ENCODE results near the gene HSPB8.

The HSPB8 gene

DNA sequence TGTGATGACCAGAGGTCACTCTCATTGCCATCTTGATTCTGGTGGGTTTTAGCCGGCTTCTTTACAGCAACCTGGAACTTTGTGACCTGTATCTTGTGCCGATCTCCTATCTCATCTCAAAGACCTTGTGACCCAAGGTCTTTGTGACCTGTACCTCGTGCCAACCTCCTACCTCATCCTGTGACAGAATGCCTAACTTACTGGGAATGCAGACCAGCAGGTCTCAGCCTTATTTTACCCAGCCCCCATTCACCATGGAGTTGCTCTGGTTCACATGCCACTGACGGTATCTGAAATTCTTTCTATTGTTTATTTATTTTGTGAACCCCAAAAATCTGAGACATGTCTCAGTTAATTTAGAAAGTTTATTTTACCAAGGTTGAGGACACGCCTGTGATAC is 7.4 kb upstream of the HSPB8 start:
- no peak for DNase-seq (ENCODE audit: low spot score)

DNA sequence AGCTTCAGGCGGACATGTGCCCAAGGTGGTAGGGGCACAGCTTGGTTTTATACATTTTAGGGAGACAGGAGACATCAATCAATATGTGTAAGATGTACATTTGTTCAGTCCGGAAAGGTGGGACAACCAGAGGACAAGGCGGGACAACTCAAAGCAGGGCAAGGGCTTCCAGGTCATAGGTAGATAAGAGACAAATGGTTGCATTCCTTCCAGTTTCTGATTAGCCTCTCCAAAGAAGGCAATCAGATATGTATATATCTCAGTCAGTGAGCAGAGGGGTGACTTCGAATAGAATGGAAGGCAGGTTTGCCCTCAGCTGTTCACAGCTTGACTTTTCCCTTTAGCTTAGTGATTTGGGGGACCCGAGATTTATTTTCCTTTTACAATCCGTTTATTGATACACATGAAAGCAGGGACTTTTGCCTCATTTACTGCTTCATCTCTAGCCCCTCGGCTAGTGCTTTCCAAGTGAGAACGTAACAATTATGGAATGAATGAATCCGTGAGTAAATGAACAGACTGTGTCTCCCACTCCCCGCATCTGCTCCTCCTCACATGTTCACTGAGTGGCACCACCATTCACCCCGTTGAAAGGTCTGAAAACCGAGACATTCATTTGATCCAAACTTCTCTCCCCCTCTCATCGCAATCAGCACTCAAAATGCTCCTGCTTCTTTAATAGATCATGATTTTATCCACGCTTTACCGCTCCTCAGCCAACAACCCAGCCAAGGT is 6.9 kb upstream of the HSPB8 start:
- DNase-seq (ENCODE audit: low spot score), result no peak

DNA sequence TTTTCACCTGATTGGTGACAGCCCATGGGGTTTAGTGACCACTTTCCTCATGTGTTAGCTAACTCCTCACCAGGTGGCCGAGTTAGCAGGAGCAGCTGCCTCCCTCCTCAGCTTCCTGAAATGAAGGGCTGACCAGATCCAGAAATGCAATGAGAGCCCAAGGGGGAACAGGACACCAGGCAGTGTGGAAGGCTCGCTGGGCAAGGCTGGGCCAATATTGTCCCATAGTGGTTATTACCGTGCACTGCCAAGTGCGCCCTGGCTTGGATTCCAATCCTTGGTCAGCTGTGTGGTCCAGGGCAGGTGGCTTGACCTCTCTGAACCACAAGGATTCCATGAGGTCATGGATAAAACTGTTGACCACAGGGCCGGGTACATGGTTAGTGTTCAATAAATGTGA is 3.6 kb upstream of the HSPB8 start:
- no peak for DNase-seq (ENCODE audit: low spot score)

DNA sequence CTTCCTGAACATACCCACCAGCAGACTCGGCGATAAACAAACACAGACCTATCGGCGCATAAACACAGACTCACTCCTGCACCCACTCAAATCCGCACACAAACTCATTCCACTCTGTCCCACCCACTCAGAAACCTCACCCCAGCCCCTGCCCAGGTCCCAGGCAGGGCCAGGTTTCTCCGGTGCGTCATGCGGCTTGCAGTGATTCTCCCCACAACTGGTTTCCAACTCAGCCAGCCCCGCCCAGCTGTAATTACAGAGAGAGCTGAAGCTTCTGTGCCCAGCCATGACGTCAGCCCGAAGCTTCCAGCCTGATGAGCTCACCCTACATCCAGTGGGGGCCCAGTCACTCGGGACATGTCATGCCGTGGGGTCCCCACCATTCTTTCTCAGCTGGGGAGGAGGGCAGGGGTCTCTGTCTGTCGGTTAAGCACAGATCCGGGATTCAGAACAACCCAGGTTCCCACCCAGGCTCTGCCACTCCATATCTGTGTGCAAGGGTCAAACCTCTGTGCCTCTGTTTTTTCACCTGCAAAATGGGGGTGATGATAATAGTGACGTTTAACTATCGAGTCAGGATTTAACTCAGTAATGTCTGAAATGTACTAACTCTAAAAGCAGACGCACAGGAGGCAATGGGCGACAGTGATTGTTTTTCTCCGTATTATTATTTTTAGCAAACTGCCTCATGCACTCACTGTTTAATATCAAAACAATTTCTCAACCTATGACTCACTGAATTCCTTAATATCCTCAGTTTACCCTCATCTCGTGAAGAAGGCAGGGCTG is 2.3 kb upstream of the HSPB8 start:
- DNase-seq (ENCODE audit: low spot score), result peak; percentile 87

DNA sequence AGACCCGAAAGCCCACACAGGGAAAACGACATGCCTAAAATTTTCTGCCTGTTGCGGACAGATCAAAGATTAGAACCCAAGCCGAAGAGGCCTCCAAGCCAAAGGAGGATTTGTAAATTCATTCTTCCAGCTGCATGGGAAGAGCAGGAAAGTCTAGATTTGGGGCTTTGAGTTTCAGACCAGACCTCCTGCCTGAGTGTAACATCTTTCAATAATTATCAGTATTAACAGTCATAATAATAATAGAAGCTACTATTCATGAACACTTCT is 1.7 kb upstream of the HSPB8 start:
- no peak for DNase-seq (ENCODE audit: low spot score)

DNA sequence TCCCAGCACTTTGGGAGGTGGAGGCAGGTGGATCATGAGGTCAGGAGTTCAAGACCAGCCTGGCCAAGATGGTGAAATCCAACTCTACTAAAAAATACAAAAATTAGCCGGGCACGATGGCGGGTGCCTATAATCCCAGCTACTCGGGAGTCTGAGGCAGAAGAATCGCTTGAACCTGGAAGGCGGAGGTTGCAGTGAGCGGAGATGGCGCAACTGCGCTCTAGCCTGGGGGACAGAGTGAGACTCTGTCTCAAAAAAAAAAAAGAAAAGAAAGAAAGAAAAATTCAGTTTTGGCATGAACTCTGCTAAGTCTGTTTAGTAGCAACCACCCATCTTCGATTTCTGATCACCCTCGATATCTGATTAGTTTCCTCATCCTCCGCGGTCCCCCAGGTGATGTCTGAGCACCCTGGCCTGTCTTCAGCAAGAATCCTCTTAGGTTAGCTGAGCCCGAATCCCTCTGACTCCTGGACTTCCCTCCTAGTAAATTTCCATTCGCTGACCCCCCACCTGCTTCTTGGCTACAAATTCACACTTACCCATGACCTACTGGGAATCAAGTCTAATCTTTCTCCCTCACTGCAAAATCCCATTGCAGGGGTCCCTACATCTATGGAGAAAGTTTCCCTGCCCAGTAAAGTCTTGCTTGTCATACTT is 879 bp upstream of the HSPB8 start:
- no peak for DNase-seq (ENCODE audit: low spot score)

DNA sequence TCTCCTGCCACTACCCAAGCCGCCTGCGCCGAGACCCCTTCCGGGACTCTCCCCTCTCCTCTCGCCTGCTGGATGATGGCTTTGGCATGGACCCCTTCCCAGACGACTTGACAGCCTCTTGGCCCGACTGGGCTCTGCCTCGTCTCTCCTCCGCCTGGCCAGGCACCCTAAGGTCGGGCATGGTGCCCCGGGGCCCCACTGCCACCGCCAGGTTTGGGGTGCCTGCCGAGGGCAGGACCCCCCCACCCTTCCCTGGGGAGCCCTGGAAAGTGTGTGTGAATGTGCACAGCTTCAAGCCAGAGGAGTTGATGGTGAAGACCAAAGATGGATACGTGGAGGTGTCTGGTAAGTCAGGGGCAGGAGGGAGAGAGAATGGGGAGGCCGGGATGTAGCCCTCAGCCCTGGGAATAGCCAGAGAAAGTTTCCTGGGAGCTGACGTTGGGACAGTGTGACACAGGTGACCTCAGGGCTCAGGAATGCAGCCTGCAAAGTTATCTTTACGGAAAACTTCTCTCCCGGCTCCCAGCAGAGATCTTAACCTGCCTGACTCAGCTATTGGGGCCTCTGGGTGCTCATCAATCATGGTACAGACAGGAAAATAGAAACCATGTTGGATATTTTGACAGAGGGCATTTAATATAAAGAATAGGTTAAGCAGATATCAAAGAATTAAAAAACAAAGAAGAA is 747 bp downstream of the HSPB8 start:
- DNase-seq (ENCODE audit: low spot score), result peak; percentile 67

DNA sequence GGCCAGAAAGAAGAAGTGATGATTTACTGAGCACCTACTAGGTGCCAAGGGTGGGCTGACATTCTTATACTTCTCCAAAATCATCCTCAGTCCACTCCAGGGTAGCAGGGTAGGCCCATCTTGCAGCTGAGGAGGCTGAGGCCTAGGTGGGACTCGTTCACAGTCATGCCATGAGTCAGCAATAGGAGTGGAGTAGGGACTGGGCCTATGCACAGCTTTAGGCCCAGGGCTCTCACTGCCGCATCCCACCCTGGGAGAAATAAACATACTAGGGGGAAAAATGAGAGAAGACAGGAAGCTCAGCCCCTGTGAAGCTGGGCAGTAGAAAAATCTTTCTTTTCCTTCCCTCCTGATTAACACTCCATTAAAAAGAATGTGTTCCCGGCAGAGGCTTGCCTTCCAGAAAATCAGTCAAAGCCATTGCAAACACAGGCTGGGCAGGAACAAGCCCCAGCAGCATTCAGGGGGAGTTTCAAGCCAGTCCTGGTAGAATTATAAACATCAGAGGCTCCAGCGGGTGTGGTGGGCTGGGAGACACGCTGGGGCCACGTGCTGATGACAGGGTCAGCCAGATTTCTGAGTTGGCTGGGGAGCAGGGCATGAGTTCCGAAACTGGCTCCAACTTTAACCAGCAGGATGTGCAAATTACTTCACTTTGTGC is 1.8 kb downstream of the HSPB8 start:
- peak; percentile 72 for DNase-seq (ENCODE audit: low spot score)

DNA sequence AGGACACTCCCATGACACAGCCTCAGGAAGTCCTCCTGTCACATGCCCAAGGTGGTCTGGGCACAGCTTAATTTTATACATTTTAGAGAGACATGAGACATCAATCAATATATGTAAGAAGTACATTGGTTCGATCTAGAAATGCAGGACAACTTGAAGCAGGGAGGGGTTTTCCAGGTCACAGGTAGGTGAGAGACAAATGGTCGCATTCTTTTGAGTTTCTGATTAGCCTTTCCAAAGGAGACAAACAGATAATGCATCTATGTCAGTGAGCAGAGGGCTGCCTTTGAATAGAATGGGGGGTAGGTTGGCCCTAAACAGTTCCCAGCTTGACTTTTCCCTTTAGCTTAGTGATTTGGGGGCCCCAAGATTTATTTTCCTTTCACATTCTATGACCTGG is 2.5 kb downstream of the HSPB8 start:
- no peak for DNase-seq (ENCODE audit: low spot score)

DNA sequence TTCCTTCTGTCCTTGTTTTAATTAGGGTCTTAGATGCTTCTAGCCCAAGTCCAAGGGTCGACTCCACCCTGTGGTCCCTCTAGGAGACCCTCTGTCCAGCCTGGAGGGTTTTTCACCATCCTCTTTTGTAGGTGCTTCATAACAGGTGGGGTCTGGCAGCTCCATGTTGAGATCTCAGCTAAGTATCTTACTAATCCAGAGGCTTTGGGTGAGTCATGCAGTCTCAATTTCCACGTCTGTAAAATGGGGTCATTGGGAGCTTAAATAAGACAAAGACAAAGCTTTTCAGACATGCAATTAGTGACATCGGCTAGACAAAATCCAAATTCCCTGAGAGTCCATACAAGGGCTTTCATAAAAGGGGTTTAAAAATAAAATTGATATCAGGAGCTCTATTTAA is 3.2 kb downstream of the HSPB8 start:
- DNase-seq (ENCODE audit: low spot score), result no peak

DNA sequence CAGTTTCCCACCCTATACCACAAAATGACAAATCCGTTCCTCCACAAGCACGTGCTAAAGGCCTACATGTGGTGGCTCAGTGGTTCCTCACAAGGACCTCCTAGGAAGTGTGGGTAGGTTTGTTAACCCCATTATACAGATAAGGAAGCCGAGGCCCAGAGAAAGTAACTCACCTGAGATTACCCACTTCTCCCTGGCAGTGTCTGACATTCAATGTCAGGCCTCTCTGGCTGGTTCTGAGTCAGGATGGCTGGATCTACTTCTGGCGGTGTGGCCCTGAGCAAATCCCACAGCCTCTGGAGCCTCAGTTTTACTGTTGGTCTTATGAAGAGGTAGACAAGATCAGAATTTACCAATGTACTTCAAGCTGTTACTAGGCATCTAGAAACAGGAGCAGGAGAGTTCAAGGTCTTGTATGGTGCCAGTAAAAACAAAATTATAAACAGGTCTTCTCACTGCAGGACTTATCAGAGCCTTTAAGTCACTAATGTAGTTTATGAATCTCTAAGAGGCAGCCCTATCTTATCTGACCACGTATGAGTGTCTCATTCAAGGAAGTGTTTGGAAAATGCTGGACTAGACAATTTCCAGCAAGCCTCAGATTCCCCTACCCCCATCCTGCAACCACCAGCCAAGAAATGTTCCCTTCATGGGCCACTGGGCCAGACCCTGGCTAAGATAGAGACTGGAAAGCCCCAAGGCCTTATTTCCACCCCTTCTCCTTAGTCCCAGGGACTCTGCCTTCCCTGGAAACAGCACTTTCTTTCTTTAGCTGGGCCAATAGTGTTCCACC is 4.2 kb downstream of the HSPB8 start:
- no peak for DNase-seq (ENCODE audit: low spot score)

DNA sequence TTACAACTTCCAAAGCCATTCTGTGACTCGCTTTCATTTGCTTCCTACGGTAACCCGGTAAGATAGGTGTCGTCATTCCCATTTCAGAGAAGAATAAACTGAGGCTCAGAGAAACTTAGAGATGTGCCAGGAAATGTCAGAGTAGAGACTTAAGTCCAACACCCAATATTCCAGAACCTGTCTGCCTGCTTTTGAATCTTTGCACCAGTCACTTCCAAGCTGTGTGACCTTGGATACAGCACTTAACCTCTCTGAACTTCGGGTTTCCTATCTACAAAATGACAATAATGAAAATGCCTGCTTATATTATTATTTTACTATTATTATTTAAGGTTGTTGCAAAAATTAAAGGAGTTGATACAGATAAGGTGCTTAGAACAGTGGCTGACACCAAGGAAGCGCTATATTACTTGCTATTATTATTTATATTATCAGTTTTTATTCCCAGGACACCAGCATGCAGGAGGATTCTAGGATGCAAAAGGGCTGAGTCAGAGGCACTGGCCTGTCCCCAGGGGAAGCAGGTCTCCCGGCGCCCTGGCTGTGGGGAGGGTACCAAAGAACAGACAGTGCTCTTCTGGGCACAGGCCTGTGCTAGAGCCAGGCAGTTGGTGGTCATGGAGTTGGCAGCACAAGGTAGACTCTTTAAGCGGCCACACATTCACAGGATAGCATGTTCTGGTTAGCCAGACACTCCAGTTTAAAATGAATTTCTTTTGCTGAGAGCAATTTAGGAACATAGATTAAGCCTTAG is 5.4 kb downstream of the HSPB8 start:
- no peak for DNase-seq (ENCODE audit: low spot score)

DNA sequence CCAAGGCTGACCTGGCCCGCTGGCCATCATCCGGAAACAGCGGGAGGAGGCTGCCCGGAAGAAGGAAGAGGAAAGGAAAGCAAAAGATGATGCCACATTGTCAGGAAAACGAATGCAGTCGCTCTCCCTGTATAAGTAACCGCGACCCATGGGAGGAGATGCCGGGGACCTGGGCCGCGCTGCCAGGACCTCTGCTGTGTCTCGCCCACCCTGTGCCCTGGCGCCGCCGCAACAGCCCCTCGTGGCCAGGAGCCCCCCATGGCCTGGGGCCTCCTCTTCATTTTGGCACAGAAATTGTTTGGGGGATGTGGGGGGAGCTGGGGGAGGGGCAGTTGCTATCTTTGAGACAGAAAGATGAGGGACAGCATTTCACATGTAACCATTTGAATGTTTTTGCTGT is 16.5 kb downstream of the HSPB8 start:
- no peak for DNase-seq (ENCODE audit: low spot score)

DNA sequence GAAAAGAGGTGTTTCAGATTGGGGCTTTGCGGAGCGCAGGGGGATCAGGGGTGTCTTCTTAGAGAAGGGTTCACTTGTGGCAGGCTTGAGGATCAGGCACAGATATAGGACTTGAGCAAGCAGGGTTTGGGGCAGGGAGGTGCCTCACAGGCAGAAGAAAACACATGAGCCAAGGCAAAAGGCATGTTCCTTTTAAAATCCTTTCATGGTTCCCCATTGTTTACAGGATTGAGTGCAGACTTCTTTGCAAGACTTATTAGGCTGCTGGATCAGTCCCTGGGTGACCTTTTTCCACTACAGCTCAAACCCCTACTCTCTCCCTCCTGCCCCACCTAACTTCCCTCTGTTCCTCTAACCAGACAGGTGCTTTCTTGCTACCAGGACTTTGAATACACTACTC is 19.7 kb downstream of the HSPB8 start:
- no peak for DNase-seq (ENCODE audit: low spot score)

DNA sequence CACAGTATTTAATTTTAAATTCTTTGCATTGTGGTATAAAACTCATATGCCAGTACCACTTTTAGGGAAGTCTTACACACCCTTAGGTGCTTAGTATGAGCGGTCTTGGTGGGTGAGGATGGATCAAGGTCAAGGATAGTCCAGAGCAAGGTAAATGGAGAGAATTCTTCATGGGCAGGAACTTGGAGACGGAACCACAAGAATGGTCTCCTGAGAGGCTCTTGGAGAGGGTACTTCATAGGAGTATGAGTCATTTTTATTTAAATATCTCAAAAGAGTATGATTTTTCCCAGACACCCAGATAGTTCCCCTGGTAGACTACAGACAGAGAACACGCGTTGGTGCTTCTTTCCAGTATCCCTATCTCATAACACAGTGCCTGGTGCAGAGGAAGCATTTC is 21.9 kb downstream of the HSPB8 start:
- DNase-seq (ENCODE audit: low spot score), result no peak

DNA sequence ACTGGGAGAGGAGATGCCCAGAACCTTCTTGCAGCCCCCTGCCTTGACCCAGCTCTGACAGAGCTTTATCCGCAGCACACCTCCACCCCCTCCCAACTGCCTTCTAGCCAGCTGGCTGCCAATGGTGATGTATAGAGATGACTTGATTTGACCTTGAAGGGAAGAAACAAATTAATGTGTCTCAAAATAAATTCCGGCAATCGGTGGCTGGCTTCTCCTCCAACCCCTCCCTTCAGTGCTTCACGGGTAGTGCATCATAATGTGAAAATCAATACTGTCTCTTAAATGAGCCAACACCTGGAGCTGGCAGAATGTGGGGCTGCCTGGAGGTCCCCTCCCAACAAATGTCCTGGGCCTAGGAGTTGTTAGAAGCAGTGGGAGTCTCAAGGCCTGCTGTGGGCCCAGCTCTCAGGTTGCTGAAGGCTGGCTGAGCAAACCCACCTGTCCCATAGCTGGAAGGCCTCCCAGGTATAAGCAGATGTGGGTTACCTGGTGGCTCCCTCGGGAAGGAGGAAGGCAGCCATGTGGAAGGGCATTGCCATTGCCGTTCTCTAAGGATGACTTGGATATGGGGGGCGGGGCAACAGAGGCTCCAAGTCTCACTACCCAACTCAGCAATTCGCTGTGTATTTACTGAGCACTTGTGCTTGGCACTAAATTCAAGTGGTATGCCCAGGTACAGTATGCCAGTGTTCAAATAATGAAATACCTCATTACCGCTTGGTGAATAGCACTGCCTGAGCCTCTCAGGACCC is 23.2 kb downstream of the HSPB8 start:
- DNase-seq (ENCODE audit: low spot score), result no peak

DNA sequence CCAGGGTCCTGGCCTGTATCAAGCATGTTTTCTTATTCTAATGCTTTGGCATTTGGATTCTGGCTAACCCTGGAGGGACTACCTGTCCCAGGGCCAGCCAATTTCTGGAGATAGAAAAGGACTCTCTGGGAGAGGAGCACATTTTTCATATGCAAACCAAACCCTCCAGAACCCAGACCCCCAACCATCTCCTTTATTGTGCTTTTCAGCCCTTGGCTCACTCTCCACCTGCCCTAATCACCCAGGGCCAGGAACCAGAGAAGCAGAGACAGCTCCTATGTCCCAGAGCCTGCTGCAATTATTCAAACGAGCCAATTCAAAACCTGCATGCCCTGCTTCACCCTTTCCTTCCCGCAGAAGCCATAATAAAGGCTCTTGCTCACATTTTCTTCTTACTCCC is 23.8 kb downstream of the HSPB8 start:
- DNase-seq (ENCODE audit: low spot score), result no peak

DNA sequence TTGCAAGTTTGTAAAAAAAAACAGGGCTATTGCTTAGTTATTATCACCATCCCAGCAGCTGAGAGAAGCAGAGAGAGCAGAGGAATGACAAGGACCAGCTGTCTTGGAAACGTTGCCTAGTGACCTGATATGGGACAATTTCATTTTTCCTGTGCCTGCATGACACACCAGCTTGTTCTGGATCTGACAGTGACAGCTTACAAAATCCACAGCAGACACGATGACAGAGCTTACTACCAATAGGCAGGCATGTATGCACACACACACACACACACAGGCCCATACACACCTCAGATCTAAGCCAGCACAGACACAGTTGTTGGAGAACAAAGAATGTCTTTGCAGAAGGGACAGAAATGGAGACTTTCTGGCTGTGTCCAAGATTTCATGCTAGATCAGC is 25.4 kb downstream of the HSPB8 start:
- DNase-seq (ENCODE audit: low spot score), result no peak

DNA sequence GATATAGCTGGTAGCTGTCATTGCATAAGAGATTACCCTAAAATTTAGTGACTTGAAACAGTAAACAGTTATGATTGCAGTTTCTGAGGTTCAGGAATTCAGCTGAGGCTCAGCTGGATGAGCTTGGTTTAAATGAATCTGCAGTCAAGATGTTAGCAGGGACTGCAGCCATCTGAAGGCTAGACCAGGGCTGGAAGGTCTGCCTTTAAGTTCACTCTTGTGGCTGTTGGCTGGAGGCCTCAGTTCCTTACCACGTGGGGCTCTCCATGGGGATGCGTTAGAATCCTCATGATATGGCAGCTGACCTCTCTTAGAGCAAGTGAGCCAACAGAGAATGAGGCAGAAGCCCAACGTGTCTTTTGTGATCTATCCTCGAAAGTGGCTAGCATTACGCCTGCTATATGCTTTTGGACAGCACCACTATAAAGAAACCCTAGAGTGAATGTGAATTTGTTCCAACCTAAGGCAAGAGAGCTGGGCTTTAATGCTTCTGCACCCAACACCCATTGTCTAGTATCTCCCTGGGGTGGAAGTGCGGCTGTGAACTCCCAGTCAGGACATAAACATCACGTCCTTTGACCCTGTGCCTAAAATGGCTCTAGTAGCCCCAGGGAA is 26.0 kb downstream of the HSPB8 start:
- no peak for DNase-seq (ENCODE audit: low spot score)
